Parathyroid adenoma (tissue), 2 donors: ENCODE data around the gene SQOR.

ENCODE experiments used
- H2AFZ ChIP-seq: fragments of 300-600 bp; sonication (generic); one replicate; pipeline ENCODE4 v1.7.0; 2017; ENCODE audit warnings: antibody characterized with exemption, mild to moderate bottlenecking
- H3K27ac ChIP-seq: fragments of 300-600 bp; sonication (generic); one replicate; pipeline ENCODE4 v1.7.0; 2017
- H3K27me3 ChIP-seq: fragments of 300-600 bp; sonication (generic); one replicate; pipeline ENCODE4 v1.7.0; 2017; ENCODE audit warnings: low read length; ENCODE audit not compliant: control insufficient read depth, insufficient read depth
- H3K36me3 ChIP-seq: fragments of 300-600 bp; sonication (generic); one replicate; pipeline ENCODE4 v1.7.0; 2017; ENCODE audit warnings: low read length; ENCODE audit not compliant: control insufficient read depth, insufficient read depth
- H3K4me1 ChIP-seq: fragments of 300-600 bp; sonication (generic); one replicate; pipeline ENCODE4 v1.7.0; 2017; ENCODE audit warnings: control low read depth
- H3K4me2 ChIP-seq: fragments of 300-600 bp; sonication (generic); one replicate; pipeline ENCODE4 v1.7.0; 2017; ENCODE audit warnings: low read length
- H3K4me3 ChIP-seq: fragments of 300-600 bp; sonication (generic); one replicate; pipeline ENCODE4 v1.7.0; 2017; ENCODE audit warnings: low read depth, low read length
- H3K79me2 ChIP-seq: fragments of 300-600 bp; sonication (generic); one replicate; pipeline ENCODE4 v1.7.0; 2017; ENCODE audit warnings: control low read depth
- H3K9ac ChIP-seq: fragments of 300-600 bp; sonication (generic); one replicate; pipeline ENCODE4 v1.7.0; 2017; ENCODE audit warnings: mild to moderate bottlenecking
- H3K9me3 ChIP-seq: fragments of 300-600 bp; sonication (generic); one replicate; pipeline ENCODE4 v1.7.0; 2017; ENCODE audit warnings: low read length; ENCODE audit not compliant: control insufficient read depth
- CTCF ChIP-seq: fragments of 300-600 bp; sonication (generic); IDR thresholded peaks from one replicate; pipeline ENCODE4 v1.7.0; 2017; ENCODE audit warnings: antibody characterized with exemption, mild to moderate bottlenecking
- donor health status: primary hyperparathyroidism.

SQOR gene

GRCh38 chr15:45594319-45594718 is 40.5 kb upstream of the SQOR start:
- Histone ChIP-seq H3K79me2 (peaks cover 11% of the 10 kb centered on the region), H3K9ac (no peak overlapping the region), H3K27me3 (no peaks in the 10 kb centered on the region), H3K9me3 (no peaks in the 10 kb centered on the region), H3K4me2 (no peak overlapping the region), H2AFZ (no peak overlapping the region), H3K4me3 (no peak overlapping the region), H3K4me1 (no peaks in the 10 kb centered on the region), H3K27ac (no peak overlapping the region), H3K36me3 (no peaks in the 10 kb centered on the region)
- TF ChIP-seq CTCF = no peak

- no peak overlapping the region for H3K4me3 ChIP-seq
- no peaks in the 10 kb centered on the region for H3K36me3 ChIP-seq
- no peak overlapping the region for H3K9ac ChIP-seq
- H3K27me3 ChIP-seq = no peaks in the 10 kb centered on the region
- TF ChIP-seq CTCF = no peak
- no peak overlapping the region for H3K27ac ChIP-seq
- peaks cover 9% of the 10 kb centered on the region for H3K79me2 ChIP-seq
- H3K4me1 ChIP-seq = no peaks in the 10 kb centered on the region
- no peak overlapping the region for H2AFZ ChIP-seq
- H3K4me2 ChIP-seq = no peak overlapping the region
- no peaks in the 10 kb centered on the region for H3K9me3 ChIP-seq
These were observed 39.8 kb upstream of the SQOR start for GRCh38 chr15:45594835-45595530.

DNA sequence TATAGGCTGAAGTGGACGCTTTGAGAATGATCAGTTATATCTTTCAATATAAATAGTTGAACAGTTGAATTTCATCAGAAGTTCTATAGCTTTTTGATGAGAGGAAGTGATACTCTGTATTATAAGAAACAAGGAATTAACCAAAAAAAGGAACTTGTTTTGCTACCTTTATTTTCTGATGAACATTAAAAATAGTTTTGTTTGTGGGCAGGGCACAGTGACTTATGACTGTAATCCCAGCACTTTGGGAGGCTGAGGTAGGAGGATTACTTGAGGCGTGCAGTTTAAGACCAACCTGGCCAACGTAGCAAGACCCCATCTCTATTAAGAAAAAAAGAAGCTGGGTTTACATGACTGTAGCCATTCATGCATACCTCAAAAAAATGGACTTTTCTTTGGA is 30.9 kb upstream of the SQOR start:
- H3K9me3 ChIP-seq = no peaks in the 10 kb centered on the region
- no peak overlapping the region for H3K27ac ChIP-seq
- no peaks in the 10 kb centered on the region for H3K36me3 ChIP-seq
- H3K4me1 ChIP-seq = no peaks in the 10 kb centered on the region
- no peak overlapping the region for H3K4me2 ChIP-seq
- no peak overlapping the region for H3K4me3 ChIP-seq
- TF ChIP-seq CTCF = no peak
- H3K27me3 ChIP-seq = no peaks in the 10 kb centered on the region
- H2AFZ ChIP-seq = no peak overlapping the region
- H3K79me2 ChIP-seq = no peaks in the 10 kb centered on the region
- H3K9ac ChIP-seq = no peak overlapping the region

- Histone ChIP-seq H3K27ac (no peak overlapping the region), H2AFZ (no peak overlapping the region), H3K9ac (no peak overlapping the region), H3K4me3 (no peak overlapping the region), H3K4me2 (no peak overlapping the region), H3K79me2 (no peaks in the 10 kb centered on the region), H3K9me3 (no peaks in the 10 kb centered on the region), H3K36me3 (no peaks in the 10 kb centered on the region), H3K27me3 (no peaks in the 10 kb centered on the region), H3K4me1 (no peaks in the 10 kb centered on the region)
- TF ChIP-seq CTCF = no peak
These were observed 30.5 kb upstream of the SQOR start for GRCh38 chr15:45604326-45604725.

GRCh38 chr15:45606413-45606812 is 28.4 kb upstream of the SQOR start:
- no peaks in the 10 kb centered on the region for H3K79me2 ChIP-seq
- no peaks in the 10 kb centered on the region for H3K36me3 ChIP-seq
- no peak overlapping the region for H2AFZ ChIP-seq
- no peaks in the 10 kb centered on the region for H3K9me3 ChIP-seq
- TF ChIP-seq CTCF = no peak
- H3K4me2 ChIP-seq = no peak overlapping the region
- no peaks in the 10 kb centered on the region for H3K4me1 ChIP-seq
- H3K27me3 ChIP-seq = no peaks in the 10 kb centered on the region
- H3K27ac ChIP-seq = no peak overlapping the region
- no peak overlapping the region for H3K4me3 ChIP-seq
- H3K9ac ChIP-seq = no peak overlapping the region
